Activated CD4-positive, alpha-beta T cell treated with anti-CD3 and anti-CD28 coated beads for 36 hours (primary cell): Measurements from ENCODE around the gene KCNS1. TPM values are rescaled to one million over a fixed set of nuclear protein-coding genes. Genes with fewer than 3 reads are reported as not detected.
A peak's percentile ranks its signal among the peaks of the same experiment; 100 is the strongest.
"Not testable (repeated sequence)": the region's sequence is repeated elsewhere in the genome, so short reads cannot be mapped to it uniquely, and the experiment has no call there.

Source experiments
- ATAC-seq: fragments of 200-7000 bp; cut with Tn5 transposase; one replicate; pipeline ENCODE4 v1.10.0; 2021; ENCODE audit warnings: mild to moderate bottlenecking, moderate library complexity
- CTCF ChIA-PET: fragments of 350-600 bp; sonication (Branson Sonifier 250); formaldehyde crosslinking; loops from one replicate; lab custom pipeline; 2021; ENCODE audit warnings: antibody characterized with exemption; lab: Charles Lee
- POLR2A ChIA-PET: fragments of 350-600 bp; sonication (Branson Sonifier 250); formaldehyde crosslinking; loops from one replicate; lab custom pipeline; 2021; ENCODE audit warnings: antibody characterized with exemption, inconsistent platforms; lab: Charles Lee
- DNase-seq: peaks from one replicate; pipeline ENCODE4 v3.0.0-alpha.2; 2020
- H3K27ac Mint-ChIP-seq: one replicate; pipeline ENCODE4 v1.8.0; 2021; ENCODE audit warnings: mixed read lengths
- H3K27me3 Mint-ChIP-seq: one replicate; pipeline ENCODE4 v1.8.0; 2021; ENCODE audit warnings: mixed read lengths
- H3K36me3 Mint-ChIP-seq: one replicate; pipeline ENCODE4 v1.8.0; 2021; ENCODE audit warnings: low read depth, mixed read lengths
- H3K4me1 Mint-ChIP-seq: one replicate; pipeline ENCODE4 v1.8.0; 2021; ENCODE audit warnings: mixed read lengths
- H3K4me3 Mint-ChIP-seq: one replicate; pipeline ENCODE4 v1.8.0; 2021; ENCODE audit warnings: mild to moderate bottlenecking, moderate library complexity, mixed read lengths
- H3K9me3 Mint-ChIP-seq: one replicate; pipeline ENCODE4 v1.8.0; 2021; ENCODE audit warnings: low read depth, mixed read lengths
- intact Hi-C, 2 experiments: fragments of 100-400 bp; cut with DNase I in 1 of 2; cut with micrococcal nuclease in 1 of 2; formaldehyde crosslinking; loops; one replicate each; pipeline versions ENCODE4 v1.14.2 to v1.15.1; 2022 to 2024; cut with DNase I, micrococcal nuclease
- total RNA-seq, 2 experiments: library from RNA; stranded (reverse); gene quantifications; one replicate each; pipeline ENCODE4 v1.2.3, GENCODE V29; 2021

Gene KCNS1, protein sequence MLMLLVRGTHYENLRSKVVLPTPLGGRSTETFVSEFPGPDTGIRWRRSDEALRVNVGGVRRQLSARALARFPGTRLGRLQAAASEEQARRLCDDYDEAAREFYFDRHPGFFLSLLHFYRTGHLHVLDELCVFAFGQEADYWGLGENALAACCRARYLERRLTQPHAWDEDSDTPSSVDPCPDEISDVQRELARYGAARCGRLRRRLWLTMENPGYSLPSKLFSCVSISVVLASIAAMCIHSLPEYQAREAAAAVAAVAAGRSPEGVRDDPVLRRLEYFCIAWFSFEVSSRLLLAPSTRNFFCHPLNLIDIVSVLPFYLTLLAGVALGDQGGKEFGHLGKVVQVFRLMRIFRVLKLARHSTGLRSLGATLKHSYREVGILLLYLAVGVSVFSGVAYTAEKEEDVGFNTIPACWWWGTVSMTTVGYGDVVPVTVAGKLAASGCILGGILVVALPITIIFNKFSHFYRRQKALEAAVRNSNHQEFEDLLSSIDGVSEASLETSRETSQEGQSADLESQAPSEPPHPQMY
- under 1 TPM; 0.66 to 0.79 TPM for total RNA-seq

- CTCF ChIA-PET: interaction anchor here (0.7 to 5.8 kb wide), 8 partner anchors 9 to 192 kb away, joined by 3 to 45 read pairs (median 4); no protein-coding TSS in a partner anchor
Observed at GRCh38 chr20:45100563-45101245, at the start of gene KCNS1. KCNS1 (minus strand) TSS chr20:45101127; CDS start chr20:45099236, 1,891 bp downstream.

DNA sequence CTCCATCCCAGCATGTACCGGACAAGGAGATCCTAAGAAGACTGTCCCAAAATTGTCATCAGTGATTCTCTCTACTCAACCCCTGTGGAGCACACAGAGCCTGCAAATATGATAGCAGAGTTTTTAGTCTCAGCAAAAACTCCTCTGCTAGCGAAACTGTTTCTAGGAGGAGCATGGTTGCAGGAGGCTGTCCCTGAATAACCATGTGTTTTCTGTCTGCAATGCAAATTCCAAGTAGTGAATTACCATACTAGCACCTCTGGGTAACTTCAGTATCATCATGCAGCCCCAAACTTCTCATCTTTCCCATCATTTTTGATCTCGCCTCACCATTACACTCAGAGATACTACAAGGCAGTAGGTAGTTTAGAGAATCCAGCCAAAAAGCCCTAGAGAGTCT is 48.1 kb upstream of the KCNS1 start:
- DNase-seq (no peak), ATAC-seq (no peak)
- Mint-ChIP-seq H3K9me3 (no peaks in the 10 kb centered on the region), H3K27ac (no peak overlapping the region), H3K36me3 (no peaks in the 10 kb centered on the region), H3K4me3 (no peak overlapping the region), H3K4me1 (no peaks in the 10 kb centered on the region), H3K27me3 (peaks cover 15% of the 10 kb centered on the region)
- intact Hi-C loops: no loop called here
- ChIA-PET POLR2A (no interaction called here), CTCF (no interaction called here)

More at GRCh38 chr20:45100563-45101245, at the start of gene KCNS1:
- no peaks in the 10 kb centered on the region for H3K9me3 Mint-ChIP-seq
- peaks cover 36% of the 10 kb centered on the region for H3K27me3 Mint-ChIP-seq
- ATAC-seq: no peak
- POLR2A ChIA-PET: no interaction called here
- H3K36me3 Mint-ChIP-seq: no peaks in the 10 kb centered on the region
- no peak within 1 kb of the TSS for H3K4me3 Mint-ChIP-seq
- peaks cover 15% of the 10 kb centered on the region for H3K4me1 Mint-ChIP-seq
- no peak for DNase-seq
- intact Hi-C loops: no loop called here
- no peak within 1 kb of the TSS for H3K27ac Mint-ChIP-seq

DNA sequence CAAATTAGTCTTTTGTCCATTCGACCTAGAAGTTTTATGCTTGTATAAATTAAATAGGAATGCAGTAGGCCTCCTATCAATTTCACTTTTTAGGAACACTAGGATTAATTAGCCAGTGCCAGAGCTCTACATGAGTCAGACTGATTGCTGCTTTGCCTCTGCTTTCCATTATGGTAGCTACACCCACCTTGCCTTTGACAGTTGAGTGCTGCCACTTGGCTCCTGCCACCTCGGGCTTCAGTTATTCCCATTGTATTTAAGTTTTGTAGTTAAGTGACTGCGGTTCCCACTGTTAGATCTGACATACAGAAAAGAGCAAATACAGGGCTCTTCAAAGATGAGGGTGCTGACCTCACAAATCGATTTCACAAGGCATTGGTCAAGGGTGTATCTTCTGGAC is 39.9 kb upstream of the KCNS1 start:
- H3K4me3 Mint-ChIP-seq: no peak overlapping the region
- no peak overlapping the region for H3K27ac Mint-ChIP-seq
- H3K4me1 Mint-ChIP-seq: no peaks in the 10 kb centered on the region
- intact Hi-C loops: no loop called here
- H3K9me3 Mint-ChIP-seq: no peaks in the 10 kb centered on the region
- CTCF ChIA-PET: interaction anchor here (1.0 to 1.1 kb wide), 2 partner anchors 145 to 153 kb away, joined by 4 read pairs; no protein-coding TSS in a partner anchor
- POLR2A ChIA-PET: no interaction called here
- no peak for ATAC-seq
- peaks cover 6% of the 10 kb centered on the region for H3K27me3 Mint-ChIP-seq
- no peak for DNase-seq
- no peaks in the 10 kb centered on the region for H3K36me3 Mint-ChIP-seq

GRCh38 chr20:45139733-45140375 is 38.9 kb upstream of the KCNS1 start:
- DNase-seq, H3K27ac Mint-ChIP-seq, H3K27me3 Mint-ChIP-seq, H3K4me3 Mint-ChIP-seq, ATAC-seq, H3K36me3 Mint-ChIP-seq, H3K4me1 Mint-ChIP-seq, POLR2A ChIA-PET, H3K9me3 Mint-ChIP-seq: not testable (repeated sequence)
- CTCF ChIA-PET: interaction anchor here (0.6 to 2.6 kb wide), 25 partner anchors 10 to 154 kb away, joined by 3 to 23 read pairs (median 5); partner anchors contain the start of genes KCNS1 and WFDC12
- intact Hi-C loops: loop anchor here (1.0 to 2.0 kb wide), 3 partner anchors 89 to 151 kb away; no protein-coding TSS in a partner anchor

DNA sequence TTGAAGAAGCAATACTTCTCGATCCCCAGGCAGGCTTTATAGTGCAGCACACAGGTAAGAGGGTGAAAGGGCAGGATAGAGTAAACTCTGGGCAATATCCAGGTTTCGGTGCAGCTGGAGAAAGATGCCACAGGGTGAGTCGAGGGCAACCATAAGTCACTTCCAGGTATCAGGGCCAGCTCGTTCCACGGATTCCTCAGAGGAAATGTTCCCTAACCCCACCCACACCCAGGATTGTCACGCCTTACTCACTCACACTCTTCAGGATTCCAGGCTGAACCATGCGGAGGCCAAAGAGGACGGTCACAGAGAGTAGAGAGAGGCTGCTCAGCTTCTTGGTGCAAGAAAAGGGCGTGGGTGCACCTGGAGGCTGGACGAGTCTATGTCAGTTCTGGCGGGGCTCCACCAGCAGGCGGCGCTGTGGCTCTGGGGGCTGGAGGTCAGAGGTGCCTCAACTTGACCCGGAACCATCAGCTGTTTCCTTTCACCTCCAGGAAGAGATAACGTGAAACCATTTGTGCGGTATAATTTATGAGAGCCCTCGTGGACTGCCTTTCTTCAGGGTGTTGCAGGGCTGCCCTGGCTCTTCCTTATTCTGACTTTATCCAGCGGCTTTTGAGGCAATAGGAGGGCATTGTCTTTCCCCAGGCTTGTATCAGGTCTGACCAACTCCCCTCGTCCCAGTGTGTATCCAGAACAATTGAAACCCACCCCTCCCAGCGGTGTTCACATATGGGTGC is 37.8 kb upstream of the KCNS1 start:
- ATAC-seq (peak; percentile 91), DNase-seq (peak; percentile 92)
- no peak overlapping the region for H3K4me3 Mint-ChIP-seq
- peaks cover 9% of the 10 kb centered on the region for H3K27me3 Mint-ChIP-seq
- peaks cover 2% of the 10 kb centered on the region for H3K9me3 Mint-ChIP-seq
- H3K36me3 Mint-ChIP-seq: no peaks in the 10 kb centered on the region
- H3K27ac Mint-ChIP-seq: no peak overlapping the region
- CTCF ChIA-PET: interaction anchor here (0.6 to 2.6 kb wide), 34 partner anchors 9 to 632 kb away, joined by 3 to 23 read pairs (median 4); partner anchors contain the start of genes KCNS1, PI3, SEMG2 and WFDC12
- intact Hi-C loops: loop anchor here (1.0 to 2.0 kb wide), 4 partner anchors 90 to 153 kb away; no protein-coding TSS in a partner anchor
- no peaks in the 10 kb centered on the region for H3K4me1 Mint-ChIP-seq
- POLR2A ChIA-PET: no interaction called here

GRCh38 chr20:45136911-45137310 is 36.0 kb upstream of the KCNS1 start:
- ATAC-seq (no peak), DNase-seq (no peak)
- POLR2A ChIA-PET: no interaction called here
- no peaks in the 10 kb centered on the region for H3K36me3 Mint-ChIP-seq
- intact Hi-C loops: no loop called here
- no peak overlapping the region for H3K4me3 Mint-ChIP-seq
- H3K27me3 Mint-ChIP-seq: peaks cover 16% of the 10 kb centered on the region
- CTCF ChIA-PET: interaction anchor here (1.2 kb wide), 1 partner anchor 157 kb away, joined by 8 read pairs; no protein-coding TSS in a partner anchor
- peaks cover 2% of the 10 kb centered on the region for H3K9me3 Mint-ChIP-seq
- no peak overlapping the region for H3K27ac Mint-ChIP-seq
- H3K4me1 Mint-ChIP-seq: no peaks in the 10 kb centered on the region

GRCh38 chr20:45128099-45128498 is 27.2 kb upstream of the KCNS1 start:
- CTCF ChIA-PET: interaction anchor here (1.0 kb wide), 2 partner anchors 18 to 31 kb away, joined by 3 read pairs; no protein-coding TSS in a partner anchor
- no peaks in the 10 kb centered on the region for H3K4me1 Mint-ChIP-seq
- H3K27me3 Mint-ChIP-seq: peaks cover 25% of the 10 kb centered on the region
- no peaks in the 10 kb centered on the region for H3K9me3 Mint-ChIP-seq
- intact Hi-C loops: no loop called here
- H3K27ac Mint-ChIP-seq: no peak overlapping the region
- no peak for DNase-seq
- H3K4me3 Mint-ChIP-seq: no peak overlapping the region
- POLR2A ChIA-PET: no interaction called here
- ATAC-seq: no peak
- no peaks in the 10 kb centered on the region for H3K36me3 Mint-ChIP-seq

- intact Hi-C loops: no loop called here
- ChIA-PET POLR2A (no interaction called here), CTCF (interaction anchor here (0.9 to 1.4 kb wide), 2 partner anchors 15 to 253 kb away, joined by 3 to 4 read pairs; no protein-coding TSS in a partner anchor)
- DNase-seq: no peak
- no peak for ATAC-seq
- no peaks in the 10 kb centered on the region for H3K36me3 Mint-ChIP-seq
- H3K4me1 Mint-ChIP-seq: no peaks in the 10 kb centered on the region
- H3K27me3 Mint-ChIP-seq: peaks cover 14% of the 10 kb centered on the region
- H3K9me3 Mint-ChIP-seq: no peaks in the 10 kb centered on the region
- no peak within 1 kb of the TSS for H3K27ac Mint-ChIP-seq
- no peak within 1 kb of the TSS for H3K4me3 Mint-ChIP-seq
Observed at GRCh38 chr20:45124365-45124764, 23.4 kb upstream of the KCNS1 start, which contains the start of gene WFDC12. WFDC12 (minus strand) TSS chr20:45124465; CDS start chr20:45124447, 18 bp downstream.

- Mint-ChIP-seq H3K36me3 (no peaks in the 10 kb centered on the region), H3K27me3 (peaks cover 15% of the 10 kb centered on the region), H3K4me1 (no peaks in the 10 kb centered on the region), H3K27ac (no peak overlapping the region), H3K4me3 (no peak overlapping the region), H3K9me3 (no peaks in the 10 kb centered on the region)
- DNase-seq (no peak), ATAC-seq (no peak)
- intact Hi-C loops: no loop called here
- CTCF ChIA-PET: interaction anchor here (0.6 to 2.4 kb wide), 5 partner anchors 10 to 325 kb away, joined by 3 to 25 read pairs (median 3); no protein-coding TSS in a partner anchor
- POLR2A ChIA-PET: no interaction called here
Observed at GRCh38 chr20:45121388-45121787, 20.5 kb upstream of the KCNS1 start.

- Mint-ChIP-seq H3K36me3 (no peaks in the 10 kb centered on the region), H3K4me1 (peaks cover 4% of the 10 kb centered on the region), H3K9me3 (no peaks in the 10 kb centered on the region), H3K27me3 (peaks cover 15% of the 10 kb centered on the region), H3K27ac (no peak overlapping the region), H3K4me3 (no peak overlapping the region)
- ChIA-PET CTCF (interaction anchor here (1.1 kb wide), 1 partner anchor 174 kb away, joined by 4 read pairs; no protein-coding TSS in a partner anchor), POLR2A (interaction anchor here (0.9 kb wide), 1 partner anchor 22 kb away, joined by 5 read pairs; no protein-coding TSS in a partner anchor)
- no peak for DNase-seq
- ATAC-seq: no peak
- intact Hi-C loops: no loop called here
Observed at GRCh38 chr20:45119556-45120266, 18.8 kb upstream of the KCNS1 start.
